Measurements from ENCODE around the gene SEMA3B.
A peak's percentile ranks its signal among the peaks of the same experiment; 100 is the strongest.
"Not testable (repeated sequence)": the region's sequence is repeated elsewhere in the genome, so short reads cannot be mapped to it uniquely, and the experiment has no call there.

Gene SEMA3B

DNA sequence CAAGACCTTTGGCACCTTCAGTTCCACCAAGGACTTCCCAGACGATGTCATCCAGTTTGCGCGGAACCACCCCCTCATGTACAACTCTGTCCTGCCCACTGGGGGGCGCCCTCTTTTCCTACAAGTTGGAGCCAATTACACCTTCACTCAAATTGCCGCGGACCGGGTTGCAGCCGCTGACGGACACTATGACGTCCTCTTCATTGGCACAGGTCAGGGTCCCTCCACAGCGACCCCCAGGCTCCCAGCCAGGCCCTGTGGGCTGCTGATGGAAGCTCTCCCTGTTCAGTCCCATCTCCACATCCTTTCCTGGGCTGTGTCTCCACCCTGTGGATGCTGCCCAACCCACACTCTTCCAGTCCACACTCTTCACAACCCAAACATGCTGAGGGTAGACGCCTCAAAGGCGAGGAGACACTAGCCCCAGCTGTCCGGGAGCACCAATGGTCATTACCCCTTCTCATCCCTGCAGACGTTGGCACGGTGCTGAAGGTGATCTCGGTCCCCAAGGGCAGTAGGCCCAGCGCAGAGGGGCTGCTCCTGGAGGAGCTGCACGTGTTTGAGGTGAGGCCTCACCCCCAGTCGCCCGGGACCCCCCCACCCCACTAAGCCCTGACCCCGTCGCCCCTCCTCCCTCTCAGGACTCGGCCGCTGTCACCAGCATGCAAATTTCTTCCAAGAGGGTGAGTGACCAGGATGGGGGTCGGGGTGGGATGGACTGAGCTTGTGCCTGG, 5.6 kb downstream of the SEMA3B start:
- peak in 1 of 2 donors; percentile 43 for DNase-seq

DNA sequence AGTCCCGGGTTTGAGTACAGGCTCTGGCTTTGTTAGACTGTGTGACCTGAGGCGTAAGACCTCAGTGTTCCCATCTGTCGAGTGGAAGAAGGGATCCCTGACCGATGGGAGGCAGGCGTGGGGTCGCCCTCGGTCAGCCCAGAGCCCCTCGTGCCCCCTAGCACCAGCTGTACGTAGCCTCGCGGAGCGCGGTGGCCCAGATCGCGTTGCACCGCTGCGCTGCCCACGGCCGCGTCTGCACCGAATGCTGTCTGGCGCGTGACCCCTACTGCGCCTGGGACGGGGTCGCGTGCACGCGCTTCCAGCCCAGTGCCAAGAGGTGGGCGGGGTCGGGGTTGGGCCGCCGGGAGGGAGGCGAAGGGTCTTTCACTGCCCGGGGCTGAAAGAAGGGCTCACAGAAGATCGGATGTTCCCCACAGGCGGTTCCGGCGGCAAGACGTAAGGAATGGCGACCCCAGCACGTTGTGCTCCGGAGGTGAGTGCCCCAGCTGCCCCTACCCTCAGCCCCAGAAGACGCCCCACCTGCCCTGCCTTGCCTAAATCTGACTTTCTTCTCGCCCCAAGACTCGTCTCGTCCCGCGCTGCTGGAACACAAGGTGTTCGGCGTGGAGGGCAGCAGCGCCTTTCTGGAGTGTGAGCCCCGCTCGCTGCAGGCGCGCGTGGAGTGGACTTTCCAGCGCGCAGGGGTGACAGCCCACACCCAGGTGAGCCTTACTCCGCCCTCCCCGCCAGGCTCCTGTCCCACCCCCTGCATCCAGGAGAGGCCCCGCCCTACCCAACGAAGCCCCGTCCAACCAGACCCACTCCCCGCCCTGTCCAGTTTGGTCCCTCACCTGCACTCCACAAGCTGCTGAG, 6.4 kb downstream of the SEMA3B start:
- DNase-seq: no peak

DNA sequence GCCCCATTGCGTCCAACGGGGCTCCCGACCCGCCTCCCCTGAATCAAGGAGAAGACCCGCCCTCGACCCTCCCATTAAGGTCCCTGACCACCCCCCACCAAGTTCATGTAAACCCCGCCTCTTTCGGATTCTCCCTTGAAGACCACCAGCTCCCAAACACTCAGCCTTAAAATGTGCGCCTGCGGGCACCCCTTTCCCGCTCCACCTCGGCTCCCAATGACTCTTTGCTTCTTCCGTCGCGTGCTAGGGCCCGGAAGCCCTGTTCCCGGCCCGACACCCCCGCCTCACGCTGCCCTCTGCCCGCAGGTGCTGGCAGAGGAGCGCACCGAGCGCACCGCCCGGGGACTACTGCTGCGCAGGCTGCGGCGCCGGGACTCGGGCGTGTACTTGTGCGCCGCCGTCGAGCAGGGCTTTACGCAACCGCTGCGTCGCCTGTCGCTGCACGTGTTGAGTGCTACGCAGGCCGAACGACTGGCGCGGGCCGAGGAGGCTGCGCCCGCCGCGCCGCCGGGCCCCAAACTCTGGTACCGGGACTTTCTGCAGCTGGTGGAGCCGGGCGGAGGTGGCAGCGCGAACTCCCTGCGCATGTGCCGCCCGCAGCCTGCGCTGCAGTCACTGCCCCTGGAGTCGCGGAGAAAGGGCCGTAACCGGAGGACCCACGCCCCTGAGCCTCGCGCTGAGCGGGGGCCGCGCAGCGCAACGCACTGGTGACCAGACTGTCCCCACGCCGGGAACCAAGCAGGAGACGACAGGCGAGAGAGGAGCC, 7.2 kb downstream of the SEMA3B start:
- no peak for DNase-seq

DNA sequence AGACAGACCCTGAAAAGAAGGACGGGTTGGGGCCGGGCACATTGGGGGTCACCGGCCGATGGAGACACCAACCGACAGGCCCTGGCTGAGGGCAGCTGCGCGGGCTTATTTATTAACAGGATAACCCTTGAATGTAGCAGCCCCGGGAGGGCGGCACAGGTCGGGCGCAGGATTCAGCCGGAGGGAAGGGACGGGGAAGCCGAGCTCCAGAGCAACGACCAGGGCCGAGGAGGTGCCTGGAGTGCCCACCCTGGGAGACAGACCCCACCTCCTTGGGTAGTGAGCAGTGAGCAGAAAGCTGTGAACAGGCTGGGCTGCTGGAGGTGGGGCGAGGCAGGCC, 7.8 kb downstream of the SEMA3B start:
- DNase-seq: no peak

DNA sequence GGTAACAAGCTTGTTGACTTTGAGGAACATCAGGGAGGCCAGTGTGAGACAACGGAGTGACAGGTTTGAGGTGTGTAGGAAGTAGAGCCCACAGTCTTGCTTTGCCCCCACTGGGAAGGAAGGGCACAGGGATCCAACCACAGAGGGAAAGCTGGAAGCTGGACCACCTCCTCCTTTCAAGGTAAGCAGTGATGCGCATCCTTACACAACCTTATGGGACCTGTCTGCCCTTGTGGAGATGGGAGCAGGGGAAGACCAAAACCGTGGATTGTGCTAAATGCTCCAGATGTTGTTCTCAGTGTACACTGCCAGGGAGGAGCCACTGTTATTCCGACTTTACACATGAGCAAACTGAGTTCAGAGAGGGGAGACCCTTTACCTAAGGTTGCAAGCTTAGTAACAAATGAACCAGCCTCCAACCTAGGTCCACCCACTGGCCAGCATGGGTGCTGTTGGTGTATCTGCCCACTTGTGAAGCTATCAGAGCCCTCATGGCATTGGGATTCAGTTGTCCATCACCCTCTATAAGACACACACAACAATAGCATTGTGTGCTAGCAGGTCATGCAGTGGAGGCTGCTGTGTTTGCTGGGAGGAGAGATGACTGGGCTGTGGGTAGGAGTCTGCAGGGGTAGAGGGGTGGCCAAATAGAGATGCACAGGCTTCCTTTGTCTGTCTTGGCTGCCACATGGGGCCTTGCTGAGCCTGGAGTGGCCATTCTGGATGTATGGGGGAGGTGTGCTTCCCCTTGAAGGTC, 9.4 kb downstream of the SEMA3B start:
- DNase-seq: peak; percentile 42 to 54

DNA sequence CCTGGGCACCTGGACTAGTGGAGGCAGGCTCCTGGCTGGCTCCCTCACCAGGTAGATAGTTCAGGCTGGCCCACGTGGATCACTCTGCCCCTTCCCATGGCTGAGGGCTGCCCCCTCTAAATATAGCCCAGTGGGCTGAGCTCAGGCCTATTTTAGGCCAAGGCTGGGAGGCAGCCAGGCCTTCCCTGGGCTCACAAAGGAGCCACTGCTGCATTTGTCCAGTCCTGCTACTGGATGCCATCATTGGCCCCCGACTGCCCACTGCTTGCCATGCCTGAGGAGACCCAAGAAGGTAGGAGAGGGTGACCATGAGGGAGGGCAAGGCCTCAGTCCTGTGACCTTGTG, 9.9 kb downstream of the SEMA3B start, which contains the start of gene LSMEM2:
TSS of gene LSMEM2 (plus strand) at position 208 of the 345 bp plus-strand sequence. CDS start at position 235, 27 bp downstream.
- peak in 1 of 2 donors; percentile 54 for DNase-seq

DNA sequence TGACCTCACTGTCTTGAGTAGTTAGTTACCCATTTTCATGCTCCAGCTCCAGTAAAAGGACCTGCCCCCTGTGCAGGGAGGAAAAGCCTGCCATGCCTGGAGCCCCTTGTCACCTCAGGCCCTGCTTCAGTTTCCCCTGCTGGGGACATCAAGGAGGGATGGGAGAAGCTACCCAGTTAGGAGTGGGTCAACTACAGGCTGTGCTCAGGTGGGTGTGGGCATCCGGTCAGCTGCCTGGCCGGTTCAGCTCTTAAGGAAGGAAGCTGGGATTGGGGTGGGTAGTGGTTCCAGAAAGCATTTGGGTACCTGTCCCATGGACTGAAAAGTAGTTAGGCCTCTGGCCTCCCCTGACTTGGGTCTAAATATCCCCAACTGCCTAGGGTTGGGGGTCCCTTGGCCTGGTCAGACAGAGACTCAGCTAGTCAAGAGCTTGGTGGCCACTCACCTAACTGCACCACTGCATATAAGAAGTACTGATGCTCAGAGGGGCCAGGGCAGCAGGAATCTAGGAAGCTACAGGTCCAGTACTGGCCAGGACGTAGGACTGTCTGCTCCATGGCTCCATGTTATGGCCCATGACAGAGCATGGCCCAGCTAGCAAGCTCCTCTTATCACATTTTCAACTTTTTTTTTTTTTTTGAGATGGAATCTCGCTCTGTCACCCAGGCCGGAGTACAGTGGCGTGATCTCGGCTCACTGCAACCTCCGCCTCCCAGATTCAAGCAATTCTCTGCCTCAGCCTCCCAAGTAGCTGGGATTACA, 10.5 kb downstream of the SEMA3B start:
- DNase-seq: no peak

DNA sequence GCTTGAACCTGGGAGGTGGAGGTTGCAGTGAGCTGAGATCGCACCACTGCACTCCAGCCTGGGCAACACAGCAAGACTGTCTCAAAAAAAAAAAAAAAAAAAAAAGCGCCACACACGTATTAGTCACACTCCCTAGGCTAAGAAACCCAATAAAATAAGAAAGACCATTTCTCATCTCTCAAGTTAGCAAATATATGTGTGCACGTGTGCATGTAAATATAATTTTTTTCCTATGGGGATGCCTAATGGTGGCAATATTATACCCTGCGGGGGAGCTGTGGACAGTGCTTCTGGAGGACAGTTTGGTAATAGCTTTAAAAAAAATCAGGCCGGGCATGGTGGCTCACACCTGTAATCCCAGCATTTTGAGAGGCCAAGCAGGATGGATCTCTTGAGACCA, 15.2 kb downstream of the SEMA3B start:
- not testable (repeated sequence) for DNase-seq

DNA sequence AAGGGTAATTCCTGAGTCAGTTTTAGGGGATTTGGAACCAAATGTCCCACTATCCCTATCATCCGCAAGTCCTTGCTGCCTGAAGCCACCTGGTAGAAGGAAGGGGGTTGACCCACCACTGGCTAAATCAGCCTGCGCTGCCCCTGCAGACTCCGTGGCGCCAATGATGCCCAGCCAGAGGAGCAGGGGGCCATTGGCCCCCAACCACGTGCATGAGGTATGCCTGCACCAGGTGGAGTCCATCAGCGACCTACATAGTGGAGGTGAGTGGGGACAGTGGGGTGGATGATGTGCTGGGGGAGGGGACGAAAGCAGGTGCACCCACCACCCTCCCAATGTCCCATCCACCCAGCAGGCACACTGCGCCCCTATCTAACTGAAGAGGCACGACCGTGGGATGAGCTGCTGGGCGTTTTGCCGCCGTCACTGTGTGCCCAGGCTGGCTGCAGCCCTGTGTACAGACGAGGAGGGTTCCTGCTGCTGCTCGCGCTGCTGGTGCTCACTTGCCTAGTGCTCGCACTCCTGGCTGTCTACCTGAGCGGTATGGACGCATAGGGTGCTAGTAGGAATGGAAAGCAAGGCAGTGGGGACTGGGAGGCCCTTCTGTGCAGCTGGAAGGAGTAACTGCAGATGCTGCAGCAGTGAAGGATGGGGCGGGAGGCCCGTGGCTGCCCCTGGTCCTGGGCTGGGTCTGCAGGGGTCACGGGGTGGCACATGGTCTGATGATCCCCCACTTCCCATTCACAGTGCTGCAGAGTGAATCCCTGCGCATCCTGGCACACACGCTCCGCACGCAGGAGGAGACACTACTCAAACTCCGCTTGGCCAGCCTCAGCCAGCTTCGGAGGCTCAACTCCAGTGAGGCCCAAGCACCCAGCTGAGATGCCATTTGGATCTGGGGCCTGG, 17.6 kb downstream of the SEMA3B start:
- no peak for DNase-seq

DNA sequence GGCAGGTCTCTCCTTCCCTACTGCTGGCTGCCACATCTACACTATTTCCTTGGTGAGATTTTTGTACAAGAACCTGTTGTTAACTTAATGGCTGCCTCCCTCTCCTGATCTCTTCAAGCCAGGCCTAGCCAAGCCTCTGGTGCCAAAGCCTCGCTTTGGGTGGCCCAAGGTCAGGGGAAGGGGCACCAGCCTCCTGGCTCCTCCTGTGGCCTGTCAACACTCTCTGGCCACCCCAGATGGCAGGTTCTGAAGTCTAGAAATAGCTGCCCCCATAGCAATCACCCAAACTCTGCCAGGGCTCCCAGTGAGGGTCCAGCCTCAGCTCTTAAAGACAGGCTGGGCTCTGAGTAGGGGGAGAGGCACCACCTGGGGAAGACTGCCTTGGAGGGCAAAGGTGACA, 18.3 kb downstream of the SEMA3B start:
- no peak for DNase-seq

DNA sequence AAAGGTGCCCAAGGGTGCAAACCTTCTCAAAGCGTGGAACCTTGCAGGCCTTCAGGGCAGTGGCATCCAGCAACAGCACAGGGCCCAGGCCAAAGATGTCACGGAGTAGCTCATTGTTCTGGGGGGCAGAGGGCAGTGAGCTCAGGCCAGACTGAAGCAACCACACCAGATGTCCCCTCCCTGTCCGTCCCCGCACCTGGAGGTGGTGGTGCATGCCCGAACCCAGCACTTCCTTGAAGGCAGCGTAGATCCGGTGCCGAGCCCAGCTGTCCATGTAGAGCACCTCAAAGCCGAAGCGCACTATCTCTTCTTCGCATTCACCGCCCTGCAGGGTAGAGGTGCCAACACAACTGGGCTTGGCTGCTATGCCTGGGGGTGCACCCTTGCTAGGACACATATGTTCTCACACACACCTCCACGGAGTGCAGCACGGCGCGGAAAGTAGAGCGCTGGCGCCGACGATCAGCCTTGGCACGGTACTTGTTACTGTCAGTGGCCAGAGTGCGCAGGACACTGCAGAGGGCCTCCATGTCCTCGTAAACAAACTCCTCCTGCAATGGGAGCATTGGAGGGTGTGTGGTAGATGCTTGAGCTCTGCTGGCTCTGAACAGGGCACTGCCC, 19.6 kb downstream of the SEMA3B start:
- DNase-seq: no peak

DNA sequence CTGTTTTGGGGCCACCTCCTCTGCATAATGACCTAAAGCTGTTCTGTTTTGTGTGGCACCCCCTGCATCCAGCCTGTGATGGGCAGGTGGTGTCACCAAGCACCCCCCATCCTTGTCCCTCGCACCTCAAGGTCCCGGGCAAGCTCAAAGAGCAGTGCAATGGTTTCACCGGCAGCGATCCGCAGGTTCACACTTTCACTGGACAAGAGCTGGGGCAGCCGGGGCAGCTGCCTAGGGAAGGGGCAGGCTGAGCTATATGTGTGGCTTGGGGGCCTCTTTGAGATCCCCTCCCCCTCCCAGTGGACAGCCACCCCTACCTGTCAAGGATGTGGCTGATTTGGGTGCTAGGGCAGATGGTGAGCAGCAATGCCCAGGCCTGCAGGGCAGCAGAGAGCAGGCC, 20.2 kb downstream of the SEMA3B start:
- no peak for DNase-seq

DNA sequence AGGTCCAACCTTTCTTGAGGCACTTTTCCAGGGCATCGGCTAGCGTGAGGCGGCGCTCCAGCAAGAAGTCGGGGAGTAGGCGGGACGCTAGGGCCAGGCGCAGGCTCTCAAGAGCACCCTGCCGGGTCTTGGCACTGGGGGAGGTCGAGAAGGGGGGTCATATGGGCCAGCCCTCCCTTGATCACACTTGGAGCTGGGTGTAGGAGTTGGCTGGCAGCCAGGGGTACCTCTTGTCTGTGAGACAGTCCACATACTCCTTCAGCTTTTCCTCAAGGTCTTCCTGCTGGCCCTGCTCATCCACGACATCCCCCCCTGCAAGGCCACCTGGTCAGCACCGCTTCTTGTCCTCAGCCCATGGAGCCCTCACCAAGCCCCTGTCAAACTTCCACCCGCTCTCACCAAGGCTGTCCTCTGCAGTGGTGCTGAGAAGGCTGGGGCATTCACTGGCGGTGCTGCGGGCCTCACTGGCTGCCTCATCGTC, 21.3 kb downstream of the SEMA3B start:
- no peak for DNase-seq

DNA sequence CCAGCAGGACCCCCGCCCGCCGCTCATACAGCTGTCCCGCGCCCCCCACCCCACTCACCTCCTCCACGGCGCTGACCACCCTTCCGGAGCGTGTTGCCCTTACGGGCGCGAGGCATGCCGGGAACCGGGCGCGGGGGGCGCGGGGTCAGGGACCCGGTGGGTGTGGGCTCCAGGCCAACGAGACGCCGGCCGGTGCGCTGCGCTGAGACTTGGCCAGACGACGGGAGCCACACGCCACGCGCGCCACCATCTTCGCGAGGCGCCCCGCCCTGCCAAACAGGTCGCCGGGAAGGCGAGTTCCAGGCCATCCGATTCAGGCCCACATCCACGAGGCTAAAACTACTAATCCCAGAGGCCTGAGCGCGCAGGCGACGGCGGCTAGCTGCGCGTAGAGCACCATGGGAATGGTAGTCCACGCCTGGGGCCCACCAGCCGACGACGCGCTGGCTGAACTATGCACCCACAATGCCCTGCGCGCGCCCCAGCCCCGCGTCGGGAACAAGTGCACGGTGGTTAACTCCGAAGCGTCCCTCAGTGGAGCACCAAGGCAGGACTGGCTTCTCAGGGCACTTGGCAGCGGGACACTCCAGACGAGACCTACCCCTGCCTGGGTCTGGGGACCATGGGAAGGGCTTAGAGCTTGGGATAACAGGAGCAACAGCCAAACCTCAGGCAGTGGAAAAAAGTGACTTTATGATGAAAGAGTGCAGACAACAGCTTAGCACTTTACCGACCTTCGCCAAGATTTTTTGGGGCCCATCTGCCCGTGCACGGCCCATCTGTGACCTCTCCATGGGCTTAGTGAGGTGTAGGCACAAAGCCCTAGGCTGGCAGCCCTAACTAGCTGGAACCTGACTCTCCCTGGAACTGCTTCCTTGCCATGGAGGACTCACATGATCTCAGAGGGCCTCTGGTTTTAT, 23.5 kb downstream of the SEMA3B start, which contains the start of gene IFRD2:
TSS of gene IFRD2 (minus strand) at position 271 of the 920 bp plus-strand sequence. CDS start at position 116, 155 bp downstream.
- DNase-seq: peak; percentile 97 to 98

DNA sequence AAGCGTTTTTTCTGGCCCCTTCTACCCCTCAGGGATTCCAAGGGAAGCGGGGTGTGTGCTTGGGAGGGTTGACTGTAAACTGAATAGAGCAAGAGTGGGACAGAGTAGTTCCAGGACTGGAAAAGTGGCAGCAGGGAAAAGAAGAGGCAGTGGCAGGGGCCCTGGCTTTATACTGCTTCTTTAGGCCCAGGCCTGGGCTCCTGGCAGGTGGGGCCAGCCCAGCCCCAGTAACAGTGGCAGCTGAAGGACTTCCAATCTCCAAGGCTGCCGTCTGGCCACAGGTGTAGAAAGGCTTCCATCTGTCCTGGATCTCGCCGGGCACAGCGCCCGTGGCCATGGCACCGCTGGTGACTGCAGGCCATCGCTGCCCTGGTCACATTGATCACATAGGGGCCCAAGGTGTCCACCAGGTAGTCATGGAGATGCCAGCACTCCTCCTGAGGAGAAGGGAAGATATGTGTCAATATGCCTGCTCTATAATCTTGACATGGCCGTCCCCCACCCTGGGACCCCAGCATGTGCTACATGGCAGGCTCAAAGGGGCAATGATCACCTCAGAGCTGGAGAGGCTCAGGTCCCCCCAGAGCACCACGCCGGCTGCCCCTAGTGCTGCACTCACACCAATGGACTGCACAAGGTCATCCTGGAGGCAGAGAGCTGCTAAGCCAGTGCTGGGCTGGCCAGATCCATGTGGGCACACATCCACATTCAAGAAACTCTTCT, 24.3 kb downstream of the SEMA3B start:
- no peak for DNase-seq

DNA sequence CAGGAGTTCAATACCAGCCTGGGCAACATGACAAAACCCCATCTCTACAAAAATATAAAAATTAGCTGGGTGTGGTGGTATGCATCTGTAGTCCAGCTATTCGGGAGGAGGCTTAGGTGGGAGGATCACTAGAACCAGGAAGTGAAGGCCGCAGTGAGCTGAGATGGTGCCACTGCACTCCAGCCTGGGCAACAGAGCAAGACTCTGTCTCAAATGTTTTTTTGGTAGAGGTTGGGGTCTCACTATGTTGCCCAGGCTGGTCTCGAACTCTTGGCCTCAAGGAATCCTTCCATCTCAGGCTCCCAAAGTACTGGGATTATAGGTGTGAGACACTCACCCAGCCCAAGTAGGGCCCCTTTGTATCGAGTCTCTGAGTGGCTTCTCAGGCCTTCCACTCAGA, 25.1 kb downstream of the SEMA3B start:
- DNase-seq: no peak

DNA sequence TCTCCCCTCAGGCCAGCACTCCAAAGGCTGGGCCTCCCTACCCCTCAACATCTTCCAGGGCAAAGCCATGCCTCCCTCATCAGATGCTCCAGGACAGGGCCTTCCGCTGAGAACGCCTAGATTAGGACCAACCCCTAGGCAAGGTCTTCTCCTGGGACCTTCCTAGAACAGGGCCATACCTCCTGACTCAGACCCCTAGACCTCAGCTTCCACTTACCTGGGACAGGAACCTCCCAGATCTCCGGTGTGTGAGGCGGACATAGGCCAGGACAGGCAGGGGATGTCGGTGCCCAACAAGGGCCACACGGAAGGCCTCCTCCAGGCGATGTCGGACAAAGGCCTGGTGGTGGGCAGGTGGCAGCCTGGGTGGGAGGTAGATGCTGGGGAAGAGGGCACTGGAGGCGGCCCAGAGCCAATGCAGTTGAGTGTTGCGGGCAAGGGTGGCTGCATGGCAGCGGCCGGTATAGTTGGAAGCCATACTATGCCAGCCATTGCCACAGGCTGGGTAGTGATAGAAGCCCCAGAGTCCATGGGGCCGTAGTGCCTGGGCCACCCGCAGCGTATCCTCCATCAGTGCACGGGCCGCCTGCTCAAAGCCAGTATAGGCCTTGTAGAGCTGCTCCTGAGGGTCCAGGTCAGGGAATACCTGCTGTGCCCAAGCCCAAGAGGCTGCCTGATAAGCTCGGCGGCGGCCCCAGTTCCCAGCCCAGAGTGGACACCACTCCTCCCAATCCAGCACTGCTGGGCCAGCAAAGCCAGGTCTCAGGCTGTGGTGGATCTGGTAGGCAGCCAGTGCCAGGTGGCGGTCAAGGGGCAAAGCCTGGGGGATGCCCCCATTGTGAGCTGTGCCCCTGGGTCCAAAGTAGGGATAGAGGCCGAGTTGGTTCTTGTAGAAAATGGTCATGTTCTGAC, 25.8 kb downstream of the SEMA3B start:
- no peak for DNase-seq

Measured in hippocampal formation (tissue), 2 donors.